ENCODE results near the gene GSTA2. TPM values are rescaled to one million over a fixed set of nuclear protein-coding genes. Genes with fewer than 3 reads are reported as not detected.
A peak's percentile ranks its signal among the peaks of the same experiment; 100 is the strongest.
"Not testable (repeated sequence)": the region's sequence is repeated elsewhere in the genome, so short reads cannot be mapped to it uniquely, and the experiment has no call there.

GSTA2 gene
- not detected in 2 replicates for total RNA-seq (ENCODE audit: low replicate concordance)

DNA sequence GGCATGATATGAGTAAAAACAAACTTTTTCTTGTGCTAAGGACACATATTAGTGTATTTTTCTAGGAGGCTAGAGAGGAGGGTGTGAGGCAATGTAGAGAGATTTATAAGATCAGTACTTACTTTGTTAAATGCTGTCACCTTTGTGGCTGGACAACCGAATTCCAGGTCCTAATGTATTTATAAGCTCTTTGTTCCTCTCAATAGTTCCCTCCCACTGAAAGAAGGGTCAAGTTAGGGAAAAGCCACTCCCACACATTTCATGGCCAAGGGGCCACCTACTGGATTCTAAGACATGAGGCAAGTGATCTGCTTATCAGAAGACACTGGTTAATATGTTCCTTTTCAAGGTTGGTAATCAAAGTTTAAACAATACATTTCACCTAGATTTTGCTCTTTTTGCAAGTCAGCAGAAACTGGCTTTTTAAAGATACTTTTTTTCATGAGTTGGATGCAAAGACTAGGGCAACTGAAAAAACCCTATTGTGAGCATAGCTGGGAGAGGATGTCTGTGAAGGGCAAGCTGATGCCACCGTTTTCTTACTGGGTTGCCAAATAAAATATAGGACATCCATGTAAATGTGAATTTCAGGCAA lies at the start of gene GSTA2:
TSS of gene GSTA2 (minus strand) at position 154 of the 595 bp plus-strand sequence. CDS start 5,528 bp downstream, outside the sequence.
- H3K9me3 Mint-ChIP-seq; H3K9ac ChIP-seq; H4K20me1 ChIP-seq (ENCODE audit: low read depth); H3K4me3 ChIP-seq; H3K4me3 Mint-ChIP-seq; H3K36me3 ChIP-seq; H3K27me3 ChIP-seq; DNase-seq (ENCODE audit: low spot score); H3K4me2 ChIP-seq; H3K27ac Mint-ChIP-seq; H3K4me1 Mint-ChIP-seq; H3K79me2 ChIP-seq (ENCODE audit: low read depth); H3K27me3 Mint-ChIP-seq (ENCODE audit: insufficient read depth, low read depth); H3K9me3 ChIP-seq (ENCODE audit: low read depth); H3F3A ChIP-seq (ENCODE audit: low read depth); H3K4me1 ChIP-seq; H2AFZ ChIP-seq (replicated peaks); H3K27ac ChIP-seq; H3K36me3 Mint-ChIP-seq: not testable (repeated sequence)
- TF ChIP-seq, protein P1, sequence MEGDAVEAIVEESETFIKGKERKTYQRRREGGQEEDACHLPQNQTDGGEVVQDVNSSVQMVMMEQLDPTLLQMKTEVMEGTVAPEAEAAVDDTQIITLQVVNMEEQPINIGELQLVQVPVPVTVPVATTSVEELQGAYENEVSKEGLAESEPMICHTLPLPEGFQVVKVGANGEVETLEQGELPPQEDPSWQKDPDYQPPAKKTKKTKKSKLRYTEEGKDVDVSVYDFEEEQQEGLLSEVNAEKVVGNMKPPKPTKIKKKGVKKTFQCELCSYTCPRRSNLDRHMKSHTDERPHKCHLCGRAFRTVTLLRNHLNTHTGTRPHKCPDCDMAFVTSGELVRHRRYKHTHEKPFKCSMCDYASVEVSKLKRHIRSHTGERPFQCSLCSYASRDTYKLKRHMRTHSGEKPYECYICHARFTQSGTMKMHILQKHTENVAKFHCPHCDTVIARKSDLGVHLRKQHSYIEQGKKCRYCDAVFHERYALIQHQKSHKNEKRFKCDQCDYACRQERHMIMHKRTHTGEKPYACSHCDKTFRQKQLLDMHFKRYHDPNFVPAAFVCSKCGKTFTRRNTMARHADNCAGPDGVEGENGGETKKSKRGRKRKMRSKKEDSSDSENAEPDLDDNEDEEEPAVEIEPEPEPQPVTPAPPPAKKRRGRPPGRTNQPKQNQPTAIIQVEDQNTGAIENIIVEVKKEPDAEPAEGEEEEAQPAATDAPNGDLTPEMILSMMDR (IDR thresholded peaks at IDR 0.05), result peak; percentile 10

- H2AFZ ChIP-seq (replicated peaks); H3K36me3 ChIP-seq; H3K79me2 ChIP-seq (ENCODE audit: low read depth); H3K4me2 ChIP-seq; H3K27ac ChIP-seq; H3K27ac Mint-ChIP-seq; H3K9ac ChIP-seq; H3K27me3 ChIP-seq; DNase-seq (ENCODE audit: low spot score); H3K4me3 ChIP-seq; H4K20me1 ChIP-seq (ENCODE audit: low read depth); H3K9me3 ChIP-seq (ENCODE audit: low read depth); H3K9me3 Mint-ChIP-seq; H3K4me3 Mint-ChIP-seq; H3K36me3 Mint-ChIP-seq; H3F3A ChIP-seq (ENCODE audit: low read depth); H3K4me1 Mint-ChIP-seq; H3K27me3 Mint-ChIP-seq (ENCODE audit: insufficient read depth, low read depth); H3K4me1 ChIP-seq: not testable (repeated sequence)
Observed at GRCh38 chr6:52809777-52810176, 46.5 kb upstream of the GSTA2 start.

- Histone ChIP-seq H3K36me3 (no peaks in the 10 kb centered on the region), H3K9ac (no peak overlapping the region), H3K4me3 (no peak overlapping the region), H3K27ac (no peak overlapping the region), H2AFZ (replicated peaks) (no peak overlapping the region), H3K4me2 (no peak overlapping the region), H4K20me1 (ENCODE audit: low read depth) (no peaks in the 10 kb centered on the region), H3K27me3 (no peaks in the 10 kb centered on the region), H3K4me1 (no peaks in the 10 kb centered on the region), H3K9me3 (ENCODE audit: low read depth) (no peaks in the 10 kb centered on the region), H3F3A (ENCODE audit: low read depth) (no peaks in the 10 kb centered on the region), H3K79me2 (ENCODE audit: low read depth) (no peaks in the 10 kb centered on the region)
- peaks cover 4% of the 10 kb centered on the region for H3K27me3 Mint-ChIP-seq (ENCODE audit: insufficient read depth, low read depth)
- H3K4me1 Mint-ChIP-seq, result peaks cover 3% of the 10 kb centered on the region
- no peak overlapping the region for H3K4me3 Mint-ChIP-seq
- no peaks in the 10 kb centered on the region for H3K36me3 Mint-ChIP-seq
- TF ChIP-seq EZH2 (IDR thresholded peaks at IDR 0.05), result no peak
- no peak for TF ChIP-seq EZH2phosphoT487 (IDR thresholded peaks at IDR 0.05)
- TF ChIP-seq, protein P1 (IDR thresholded peaks at IDR 0.05), result no peak
- no peaks in the 10 kb centered on the region for H3K9me3 Mint-ChIP-seq
- no peak overlapping the region for H3K27ac Mint-ChIP-seq
- DNase-seq (ENCODE audit: low spot score), result no peak
Observed at GRCh38 chr6:52808660-52809059, 45.4 kb upstream of the GSTA2 start.

- not testable (repeated sequence) for H3K4me3 ChIP-seq; H3F3A ChIP-seq (ENCODE audit: low read depth); DNase-seq (ENCODE audit: low spot score); H3K36me3 Mint-ChIP-seq; H3K27me3 ChIP-seq; H3K36me3 ChIP-seq; H3K27me3 Mint-ChIP-seq (ENCODE audit: insufficient read depth, low read depth); H3K27ac ChIP-seq; H3K79me2 ChIP-seq (ENCODE audit: low read depth); H3K9ac ChIP-seq; H2AFZ ChIP-seq (replicated peaks); H3K4me1 ChIP-seq; H3K9me3 ChIP-seq (ENCODE audit: low read depth); H3K9me3 Mint-ChIP-seq; H3K4me1 Mint-ChIP-seq; H3K4me3 Mint-ChIP-seq; H4K20me1 ChIP-seq (ENCODE audit: low read depth); H3K27ac Mint-ChIP-seq; H3K4me2 ChIP-seq
Observed at GRCh38 chr6:52803668-52804255, 40.5 kb upstream of the GSTA2 start, which contains the start of gene GSTA1. Gene GSTA1, minus strand, starts transcription at chr6:52803816. Its CDS starts 4,549 bp downstream, at chr6:52799267.

Measured in neural progenitor cell (in vitro differentiated cells).